ENCODE data around the gene TSNAXIP1.
"Not testable (repeated sequence)": the region's sequence is repeated elsewhere in the genome, so short reads cannot be mapped to it uniquely, and the experiment has no call there.

Gene TSNAXIP1

DNA sequence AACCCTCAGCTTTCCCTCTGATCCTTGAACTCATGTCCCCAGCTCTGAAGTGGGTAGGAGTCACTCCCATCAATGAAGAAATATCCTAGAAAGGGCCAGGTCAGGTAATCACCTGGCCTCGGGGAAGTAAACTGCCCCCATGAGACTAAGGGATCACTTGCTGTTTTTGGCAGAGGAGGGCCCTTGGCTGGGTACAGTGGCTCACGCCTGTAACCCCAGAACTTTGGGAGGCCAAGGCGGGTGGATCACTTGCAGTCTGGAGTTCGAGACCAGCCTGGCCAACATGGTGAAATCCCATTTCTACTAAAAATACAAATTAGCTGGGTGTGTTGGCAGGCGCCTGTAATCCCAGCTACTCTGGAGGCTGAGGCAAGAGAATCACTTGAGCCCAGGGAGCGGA is 57.4 kb downstream of the TSNAXIP1 start:
- not testable (repeated sequence) for DNase-seq

GRCh38 chr16:67864594-67864993 is 57.9 kb downstream of the TSNAXIP1 start:
- no peak for DNase-seq

- DNase-seq, result peak; percentile 35
These were observed 58.6 kb downstream of the TSNAXIP1 start for GRCh38 chr16:67865318-67865717.

- no peak for DNase-seq
These were observed 61.6 kb downstream of the TSNAXIP1 start for GRCh38 chr16:67868290-67868689.

- no peak for DNase-seq
These were observed 63.0 kb downstream of the TSNAXIP1 start for GRCh38 chr16:67869653-67870052.

DNA sequence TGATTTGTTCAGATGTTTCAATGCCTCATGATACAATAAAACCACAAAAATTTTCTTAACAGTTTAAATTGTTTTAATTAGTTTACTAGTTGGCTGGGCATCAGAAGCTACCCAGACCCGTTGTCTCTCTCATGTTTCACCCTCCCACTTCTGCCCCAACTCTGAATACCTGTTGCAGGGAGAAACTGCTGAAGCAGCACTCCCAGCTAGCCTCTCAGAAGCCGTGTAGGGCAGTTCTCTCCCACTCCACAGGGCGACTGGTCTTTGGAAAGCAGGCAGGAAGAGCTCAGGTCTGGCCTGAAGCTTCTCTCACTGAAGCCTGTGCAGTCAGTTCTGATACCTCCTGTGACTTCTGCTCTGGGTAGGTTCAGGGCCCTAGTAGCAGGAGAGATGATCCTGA is 64.6 kb downstream of the TSNAXIP1 start:
- DNase-seq, result no peak

DNA sequence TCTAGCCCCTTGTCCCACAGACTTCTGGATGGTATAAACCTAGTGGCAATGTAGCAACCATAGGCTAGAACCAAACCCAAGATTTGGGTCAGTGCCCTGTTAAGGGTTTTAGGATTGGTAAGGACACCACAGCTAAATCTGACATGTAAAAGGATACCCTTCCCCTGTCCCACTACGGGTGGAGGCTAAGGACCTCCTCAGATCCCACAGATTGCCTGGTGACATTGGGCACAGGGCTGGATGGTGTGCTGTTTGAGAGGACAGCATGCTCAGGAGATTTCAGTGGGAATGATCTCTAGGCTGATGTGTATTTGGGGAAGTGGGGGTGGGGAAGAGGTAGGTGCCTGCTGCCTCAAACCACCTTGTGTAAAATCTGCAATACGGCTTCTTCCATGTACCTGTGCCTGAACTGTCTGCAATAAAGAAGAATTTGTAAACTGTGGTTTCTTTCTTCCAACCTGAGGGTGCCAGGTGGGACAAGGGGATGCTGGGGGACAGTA is 65.5 kb downstream of the TSNAXIP1 start:
- no peak for DNase-seq

DNA sequence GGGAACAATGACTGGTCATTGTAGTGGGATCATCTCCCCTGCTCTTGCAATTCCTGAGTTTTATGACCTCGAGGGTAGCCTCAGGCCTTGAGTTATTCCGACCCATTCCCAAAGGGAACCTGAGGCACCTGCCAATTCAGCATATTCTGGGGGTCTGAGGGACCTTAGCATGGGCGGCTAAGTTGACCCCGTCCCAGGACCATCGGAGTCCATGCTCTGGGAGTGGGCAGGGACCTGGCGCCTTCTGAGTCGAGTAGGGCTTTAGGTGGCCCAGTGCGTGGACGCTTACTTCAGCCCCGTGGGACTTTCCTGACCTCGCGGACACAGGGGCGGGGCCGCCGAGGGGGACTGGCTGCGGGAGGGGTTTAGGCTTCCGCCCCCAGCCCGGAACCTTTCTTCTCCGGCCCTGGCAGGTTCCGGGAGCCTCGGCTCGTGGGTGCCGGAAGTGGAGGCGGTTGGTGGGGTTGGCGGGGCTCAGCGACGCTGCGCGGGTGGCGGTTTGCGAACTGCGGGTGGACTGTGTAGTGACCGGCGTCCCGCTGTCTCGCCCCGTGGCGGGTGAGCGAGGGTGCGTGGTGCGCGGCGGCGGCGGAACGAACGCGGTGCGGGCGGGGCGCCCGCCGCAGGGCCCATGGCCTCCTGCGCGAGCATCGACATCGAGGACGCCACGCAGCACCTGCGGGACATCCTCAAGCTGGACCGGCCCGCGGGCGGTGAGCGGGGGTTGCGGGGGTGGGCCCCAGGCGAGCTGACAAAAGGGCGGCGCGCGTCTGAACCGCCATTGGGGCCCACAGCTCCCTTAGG is 66.1 kb downstream of the TSNAXIP1 start, which contains the start of gene EDC4:
Gene EDC4 (plus strand): TSS at position 422 of the 804 bp plus-strand sequence. CDS start 210 bp downstream, at position 632.
- DNase-seq, result peak; percentile 79

DNA sequence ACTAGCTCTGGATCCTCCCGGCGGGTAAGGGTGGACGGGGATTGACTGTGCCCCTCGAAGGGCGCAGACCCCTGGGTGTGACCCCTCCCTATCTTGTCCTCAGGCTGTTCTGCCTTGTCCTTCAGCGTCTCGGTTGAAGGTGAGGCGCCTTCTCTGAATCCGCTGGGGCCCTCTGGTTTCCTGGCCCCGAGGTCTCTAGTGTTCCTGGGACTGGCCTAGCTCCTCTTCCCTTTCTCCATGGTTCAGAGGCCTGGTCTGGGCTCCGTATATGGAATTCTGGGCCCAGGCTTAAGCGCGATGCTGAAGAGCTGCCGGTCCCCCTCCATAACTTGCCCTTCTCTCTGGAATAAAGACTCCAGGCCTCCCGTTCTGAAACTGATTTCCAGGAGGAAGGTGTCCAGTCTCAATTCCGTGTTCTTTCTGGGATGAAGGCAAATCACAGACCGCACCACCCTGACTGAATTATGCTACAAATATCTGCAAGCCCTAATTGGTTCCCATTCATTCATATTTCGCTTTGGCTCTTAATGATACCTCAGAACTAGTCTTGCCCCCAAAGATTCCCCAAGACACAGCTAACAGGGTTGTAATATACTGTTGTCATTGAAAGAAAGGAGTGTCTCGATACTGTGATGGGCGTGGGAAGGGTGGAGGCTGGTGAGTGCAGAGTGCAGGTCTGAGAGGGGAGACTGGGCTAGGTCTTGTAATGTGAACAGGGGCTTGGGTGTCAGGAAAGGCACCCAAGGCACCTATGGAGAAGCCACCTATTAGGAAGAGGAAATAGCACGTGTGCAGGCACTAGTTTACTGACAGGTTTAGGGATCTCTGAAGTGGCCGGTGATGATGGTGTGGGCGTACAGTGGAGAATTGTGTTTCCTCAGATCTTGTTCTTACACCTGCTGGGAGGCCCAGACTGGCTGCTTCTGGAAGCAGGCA is 67.0 kb downstream of the TSNAXIP1 start:
- DNase-seq, result no peak

GRCh38 chr16:67874372-67874771 is 67.7 kb downstream of the TSNAXIP1 start:
- no peak for DNase-seq

DNA sequence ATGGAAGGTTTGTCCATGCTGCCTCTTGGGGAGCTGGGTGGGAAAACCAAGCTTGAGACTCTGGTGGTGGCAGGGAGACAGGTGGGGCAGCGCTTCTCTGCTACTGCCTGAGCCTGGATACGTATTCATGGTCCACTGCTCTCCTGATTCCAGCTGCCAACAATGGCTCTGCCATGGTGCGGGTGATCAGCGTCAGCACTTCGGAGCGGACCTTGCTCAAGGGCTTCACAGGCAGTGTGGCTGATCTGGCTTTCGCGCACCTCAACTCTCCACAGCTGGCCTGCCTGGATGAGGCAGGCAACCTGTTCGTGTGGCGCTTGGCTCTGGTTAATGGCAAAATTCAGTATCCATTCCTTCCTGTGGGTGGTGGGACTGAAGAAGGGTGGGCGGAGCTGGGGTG is 70.4 kb downstream of the TSNAXIP1 start:
- DNase-seq, result no peak

Measured in NCI-H69 (cell line).